ENCODE measurements around the gene SEMA5A. TPM values are rescaled to one million over a fixed set of nuclear protein-coding genes. Genes with fewer than 3 reads are reported as not detected.
A peak's percentile ranks its signal among the peaks of the same experiment; 100 is the strongest.

The SEMA5A gene
- polyA plus RNA-seq, 1 of the 3 experiments (the other 2 are of a cell fraction) = 0.58 TPM

DNA sequence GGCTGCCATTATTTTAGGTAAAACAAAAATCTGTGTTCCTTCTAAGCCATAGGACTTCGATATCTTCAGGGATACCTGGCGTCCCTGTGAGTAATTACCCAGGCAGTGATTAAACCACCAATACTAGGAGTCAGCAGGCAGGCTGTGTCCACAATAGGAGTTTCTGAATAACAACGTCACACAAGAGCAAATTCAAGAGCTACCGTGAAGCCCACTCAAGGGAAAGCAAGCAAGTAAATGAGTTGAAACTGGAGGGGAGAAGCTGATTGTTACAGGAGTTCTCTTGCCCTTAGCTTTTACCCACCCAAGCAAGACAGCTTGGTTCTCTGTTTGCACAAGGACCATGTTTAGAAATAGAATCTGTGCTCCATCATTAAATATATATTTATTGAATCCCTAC, 50.8 kb downstream of the SEMA5A start:
- H3K4me2 ChIP-seq = no peak overlapping the region
- peaks cover 0 to 6% of the 10 kb centered on the region in 2 experiments; a peak in 2 of 4 replicates for H3K4me1 ChIP-seq (ENCODE audit: control insufficient read depth in 1 of 2, insufficient read depth in 2 of 2, low read depth in 1 of 2, low read length in 1 of 2)
- no peak overlapping the region for H3K27ac ChIP-seq (ENCODE audit: low read depth in 2 of 2, low read length in 1 of 2)
- CTCF ChIA-PET = interaction anchor here (0.6 kb wide), 1 partner anchor 21 kb away, joined by 3 read pairs; no protein-coding TSS in a partner anchor
- H3K36me3 ChIP-seq (replicated peaks in 1 of 2; ENCODE audit: control insufficient read depth in 1 of 2, insufficient read depth in 2 of 2, low read length in 1 of 2) = no peaks in the 10 kb centered on the region
- POLR2A ChIA-PET = no interaction called here
- H4K20me1 ChIP-seq (ENCODE audit: insufficient read depth) = no peaks in the 10 kb centered on the region
- WGBS (ENCODE audit: low lambda C conversion rate) = 70% methylated on average over 4 of the region's 4 CpGs
- no peaks in the 10 kb centered on the region for H3F3A ChIP-seq (replicated peaks; ENCODE audit: insufficient read depth)
- H3K9ac ChIP-seq = no peak overlapping the region
- DNase-seq = no peak
- H3K79me2 ChIP-seq (ENCODE audit: insufficient read depth) = no peaks in the 10 kb centered on the region
- no peaks in the 10 kb centered on the region for H3K9me3 ChIP-seq
- TF ChIP-seq SMC3 (IDR thresholded peaks at IDR 0.05; ENCODE audit: low read depth, low read length) (no peak), MXI1 (IDR thresholded peaks at IDR 0.05; ENCODE audit: low read depth, low read length) (no peak), PBX3 (IDR thresholded peaks at IDR 0.05) (no peak), EP300 (IDR thresholded peaks at IDR 0.05; ENCODE audit: borderline replicate concordance in 1 of 2, low read depth in 1 of 2, low read length in 1 of 2) (no peak), GABPA (IDR thresholded peaks at IDR 0.05; ENCODE audit: low read depth) (no peak), YY1 (IDR thresholded peaks at IDR 0.05; ENCODE audit: low read depth) (no peak), RAD21 (IDR thresholded peaks at IDR 0.05; ENCODE audit: low read length) (no peak), MEF2A (IDR thresholded peaks at IDR 0.05; ENCODE audit: borderline replicate concordance, low read depth) (no peak), EZH2phosphoT487 (IDR thresholded peaks at IDR 0.05; ENCODE audit: borderline replicate concordance, low read depth) (no peak), FOXJ3 (CRISPR knock-in tag; IDR thresholded peaks at IDR 0.05) (no peak), SIN3A (IDR thresholded peaks at IDR 0.05; ENCODE audit: borderline replicate concordance, low read depth, low read length) (no peak), TCF12 (IDR thresholded peaks at IDR 0.05) (no peak), RXRA (IDR thresholded peaks at IDR 0.05; ENCODE audit: borderline replicate concordance, low read depth) (no peak), ELF1 (IDR thresholded peaks at IDR 0.05) (no peak)
- TF ChIP-seq, protein P1, sequence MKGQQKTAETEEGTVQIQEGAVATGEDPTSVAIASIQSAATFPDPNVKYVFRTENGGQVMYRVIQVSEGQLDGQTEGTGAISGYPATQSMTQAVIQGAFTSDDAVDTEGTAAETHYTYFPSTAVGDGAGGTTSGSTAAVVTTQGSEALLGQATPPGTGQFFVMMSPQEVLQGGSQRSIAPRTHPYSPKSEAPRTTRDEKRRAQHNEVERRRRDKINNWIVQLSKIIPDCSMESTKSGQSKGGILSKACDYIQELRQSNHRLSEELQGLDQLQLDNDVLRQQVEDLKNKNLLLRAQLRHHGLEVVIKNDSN (IDR thresholded peaks at IDR 0.05; ENCODE audit: borderline replicate concordance, low read depth) = no peak
- TF ChIP-seq, protein P2, sequence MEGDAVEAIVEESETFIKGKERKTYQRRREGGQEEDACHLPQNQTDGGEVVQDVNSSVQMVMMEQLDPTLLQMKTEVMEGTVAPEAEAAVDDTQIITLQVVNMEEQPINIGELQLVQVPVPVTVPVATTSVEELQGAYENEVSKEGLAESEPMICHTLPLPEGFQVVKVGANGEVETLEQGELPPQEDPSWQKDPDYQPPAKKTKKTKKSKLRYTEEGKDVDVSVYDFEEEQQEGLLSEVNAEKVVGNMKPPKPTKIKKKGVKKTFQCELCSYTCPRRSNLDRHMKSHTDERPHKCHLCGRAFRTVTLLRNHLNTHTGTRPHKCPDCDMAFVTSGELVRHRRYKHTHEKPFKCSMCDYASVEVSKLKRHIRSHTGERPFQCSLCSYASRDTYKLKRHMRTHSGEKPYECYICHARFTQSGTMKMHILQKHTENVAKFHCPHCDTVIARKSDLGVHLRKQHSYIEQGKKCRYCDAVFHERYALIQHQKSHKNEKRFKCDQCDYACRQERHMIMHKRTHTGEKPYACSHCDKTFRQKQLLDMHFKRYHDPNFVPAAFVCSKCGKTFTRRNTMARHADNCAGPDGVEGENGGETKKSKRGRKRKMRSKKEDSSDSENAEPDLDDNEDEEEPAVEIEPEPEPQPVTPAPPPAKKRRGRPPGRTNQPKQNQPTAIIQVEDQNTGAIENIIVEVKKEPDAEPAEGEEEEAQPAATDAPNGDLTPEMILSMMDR (IDR thresholded peaks at IDR 0.05) = no peak
- H3K27me3 ChIP-seq (ENCODE audit: insufficient read depth) = no peaks in the 10 kb centered on the region
- no peak overlapping the region for H3K4me3 ChIP-seq (ENCODE audit: low read depth in 2 of 2, low read length in 1 of 2)
- no peaks in the 10 kb centered on the region for H3K9me2 ChIP-seq
- no peak overlapping the region for H2AFZ ChIP-seq (ENCODE audit: low read depth)

DNA sequence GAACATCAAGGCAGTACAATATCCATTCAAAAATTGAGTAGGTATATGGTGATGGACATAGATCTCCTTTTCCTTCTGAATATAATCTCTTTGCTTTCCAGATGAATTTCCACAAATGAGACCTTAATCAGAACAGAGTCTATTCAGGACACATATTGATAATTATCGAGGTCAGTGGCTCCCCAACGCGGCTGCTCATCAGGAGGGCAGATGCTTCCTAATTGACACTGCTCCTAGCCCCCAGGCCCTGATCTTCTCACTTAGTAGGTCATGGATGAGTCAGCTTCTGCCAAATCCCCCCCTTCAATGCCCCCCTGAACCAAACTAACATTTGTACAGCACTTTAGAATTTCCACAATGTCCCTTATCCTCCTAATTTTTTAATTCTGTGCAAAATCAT, 51.6 kb downstream of the SEMA5A start:
- WGBS (ENCODE audit: low lambda C conversion rate) = 46% methylated on average over 3 of the region's 3 CpGs
- Histone ChIP-seq H3K9me3 (no peaks in the 10 kb centered on the region), H3K4me3 (ENCODE audit: low read depth in 2 of 2, low read length in 1 of 2) (no peak overlapping the region), H3K36me3 (replicated peaks in 1 of 2; ENCODE audit: control insufficient read depth in 1 of 2, insufficient read depth in 2 of 2, low read length in 1 of 2) (no peaks in the 10 kb centered on the region), H3K9ac (no peak overlapping the region), H3F3A (replicated peaks; ENCODE audit: insufficient read depth) (no peaks in the 10 kb centered on the region), H3K79me2 (ENCODE audit: insufficient read depth) (no peaks in the 10 kb centered on the region), H3K9me2 (no peaks in the 10 kb centered on the region), H3K4me2 (no peak overlapping the region), H3K27me3 (ENCODE audit: insufficient read depth) (no peaks in the 10 kb centered on the region), H4K20me1 (ENCODE audit: insufficient read depth) (no peaks in the 10 kb centered on the region), H3K27ac (ENCODE audit: low read depth in 2 of 2, low read length in 1 of 2) (no peak overlapping the region), H3K4me1 (ENCODE audit: control insufficient read depth in 1 of 2, insufficient read depth in 2 of 2, low read depth in 1 of 2, low read length in 1 of 2) (peaks cover 0 to 5% of the 10 kb centered on the region in 2 experiments; a peak in 2 of 4 replicates), H2AFZ (ENCODE audit: low read depth) (no peak overlapping the region)
- no peak for TF ChIP-seq PBX3 (IDR thresholded peaks at IDR 0.05)
- TF ChIP-seq GATA2 (CRISPR knock-in tag; IDR thresholded peaks at IDR 0.05) = peak; percentile 38; the same call in 1 of the 2 replicates
- ChIA-PET POLR2A (no interaction called here), CTCF (interaction anchor here (0.7 kb wide), 1 partner anchor 17 kb away, joined by 3 read pairs; no protein-coding TSS in a partner anchor)
- peak; percentile 20 for DNase-seq
